ENCODE data around the gene CALY.

GRCh38 chr10:133318494-133319127 lies 18.1 kb downstream of the CALY start:
- TF ChIP-seq, protein P1, sequence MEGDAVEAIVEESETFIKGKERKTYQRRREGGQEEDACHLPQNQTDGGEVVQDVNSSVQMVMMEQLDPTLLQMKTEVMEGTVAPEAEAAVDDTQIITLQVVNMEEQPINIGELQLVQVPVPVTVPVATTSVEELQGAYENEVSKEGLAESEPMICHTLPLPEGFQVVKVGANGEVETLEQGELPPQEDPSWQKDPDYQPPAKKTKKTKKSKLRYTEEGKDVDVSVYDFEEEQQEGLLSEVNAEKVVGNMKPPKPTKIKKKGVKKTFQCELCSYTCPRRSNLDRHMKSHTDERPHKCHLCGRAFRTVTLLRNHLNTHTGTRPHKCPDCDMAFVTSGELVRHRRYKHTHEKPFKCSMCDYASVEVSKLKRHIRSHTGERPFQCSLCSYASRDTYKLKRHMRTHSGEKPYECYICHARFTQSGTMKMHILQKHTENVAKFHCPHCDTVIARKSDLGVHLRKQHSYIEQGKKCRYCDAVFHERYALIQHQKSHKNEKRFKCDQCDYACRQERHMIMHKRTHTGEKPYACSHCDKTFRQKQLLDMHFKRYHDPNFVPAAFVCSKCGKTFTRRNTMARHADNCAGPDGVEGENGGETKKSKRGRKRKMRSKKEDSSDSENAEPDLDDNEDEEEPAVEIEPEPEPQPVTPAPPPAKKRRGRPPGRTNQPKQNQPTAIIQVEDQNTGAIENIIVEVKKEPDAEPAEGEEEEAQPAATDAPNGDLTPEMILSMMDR (IDR thresholded peaks at IDR 0.05) = peak; percentile 94
- TF ChIP-seq ZFX (IDR thresholded peaks at IDR 0.05; ENCODE audit: borderline replicate concordance) = no peak

All from 22Rv1 (cell line).